SKM-1 treated with dmso at 0.1 percent for 144 hours (cell line): ENCODE measurements around the gene SYT11.

Experiments
- DNase-seq: peaks from one replicate; lab custom pipeline; 2025; ENCODE audit not compliant: unreplicated experiment; lab: John Stamatoyannopoulos, UW

Gene SYT11

DNA sequence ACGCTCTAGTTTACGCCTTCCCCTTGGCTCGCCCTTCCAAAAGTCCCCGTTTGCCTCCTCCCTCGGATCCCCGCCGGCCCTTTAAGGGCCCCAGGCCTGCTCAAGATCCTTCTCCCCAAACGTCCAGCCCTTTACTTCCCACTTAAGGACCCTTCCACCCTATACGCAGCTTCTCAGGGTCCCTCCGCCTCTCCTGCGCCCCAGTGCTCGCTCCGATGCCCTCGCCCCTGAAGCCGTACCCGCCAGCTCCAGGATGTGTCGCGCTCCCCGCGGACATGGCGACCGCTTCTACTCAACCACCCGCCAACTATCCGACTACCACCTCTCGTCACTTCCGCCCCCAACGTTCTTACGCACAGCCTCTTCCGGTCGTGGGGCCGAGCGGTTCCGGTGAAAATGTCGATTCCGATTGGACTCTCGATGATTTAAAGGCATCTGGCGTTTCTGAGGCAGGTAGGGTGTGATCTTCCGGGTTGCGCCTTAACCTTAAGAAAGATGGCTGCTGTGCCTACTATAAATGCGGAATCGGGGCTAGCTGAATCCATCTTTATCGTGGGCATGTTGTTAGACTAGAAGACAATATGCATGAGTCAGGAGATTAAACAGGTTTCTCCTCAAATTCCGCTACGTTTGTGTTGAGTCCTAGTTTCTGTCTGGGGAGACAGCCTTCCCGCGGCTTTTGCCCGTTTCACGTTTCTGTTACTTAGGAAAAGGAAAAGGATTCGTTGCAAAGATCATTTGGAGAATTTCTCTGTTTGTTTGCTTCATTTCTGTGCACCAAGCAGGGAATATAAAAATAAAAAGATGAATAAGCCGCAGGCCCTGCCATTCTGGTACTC lies 74.9 kb downstream of the SYT11 start, which contains the start of gene KHDC4:
Gene KHDC4, minus strand, starts transcription at position 317 of the 839 bp plus-strand sequence. Its CDS starts 40 bp downstream, at position 277.
- DNase-seq: peak; percentile 100
